NT2/D1 (cell line): ENCODE data around the gene NR2C2.

Experiments
- SUZ12 ChIP-seq: IDR thresholded peaks from 2 replicates; pipeline ENCODE4 v1.6.1; 2011; ENCODE audit not compliant: insufficient read length, insufficient read depth; ENCODE audit errors: extremely low read depth
- YY1 ChIP-seq: IDR thresholded peaks from 2 replicates; pipeline ENCODE4 v1.6.1; 2011; ENCODE audit not compliant: insufficient read length, insufficient read depth
- ZNF274 ChIP-seq: IDR thresholded peaks from 2 replicates; pipeline ENCODE4 v1.6.1; 2011; ENCODE audit warnings: mild to moderate bottlenecking, low read depth, low read length

DNA sequence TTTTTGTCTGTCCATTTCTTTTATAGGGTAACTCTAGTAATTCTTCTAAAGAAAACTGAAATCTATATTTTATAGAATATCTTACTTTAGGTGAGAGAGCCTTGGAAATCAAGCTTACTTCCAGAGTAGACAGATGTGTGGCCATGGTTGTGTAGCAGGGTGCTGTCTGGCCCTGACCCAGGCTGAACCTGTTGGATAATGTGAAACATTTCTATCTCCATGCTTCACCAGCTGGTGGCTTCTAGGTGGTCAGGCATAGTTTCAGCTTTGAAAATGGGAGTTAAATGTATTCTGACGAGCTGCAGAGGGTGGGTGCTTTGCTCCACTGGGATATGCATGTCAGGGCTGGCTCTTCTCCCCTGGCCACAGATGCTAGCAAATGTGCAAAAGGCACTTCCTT is 20.8 kb upstream of the NR2C2 start:
- TF ChIP-seq SUZ12 (no peak), ZNF274 (no peak), YY1 (no peak)
